Fibroblast of skin of back (primary cell): ENCODE results near the gene RAB11FIP4.

Experiments used
- DNase-seq: peaks from one replicate; pipeline ENCODE4 v3.0.0-alpha.2; 2013

RAB11FIP4 gene

GRCh38 chr17:31433811-31434726 lies 42.6 kb downstream of the RAB11FIP4 start:
- no peak for DNase-seq

GRCh38 chr17:31434727-31435050 lies 43.2 kb downstream of the RAB11FIP4 start:
- no peak for DNase-seq

GRCh38 chr17:31435581-31435980 lies 44.1 kb downstream of the RAB11FIP4 start:
- no peak for DNase-seq

GRCh38 chr17:31437720-31438400 lies 46.4 kb downstream of the RAB11FIP4 start:
- DNase-seq: no peak

- DNase-seq: no peak
These were observed 48.2 kb downstream of the RAB11FIP4 start for GRCh38 chr17:31439716-31440115.

- no peak for DNase-seq
These were observed 50.8 kb downstream of the RAB11FIP4 start for GRCh38 chr17:31442276-31442675.

- peak; percentile 35 for DNase-seq
These were observed 51.4 kb downstream of the RAB11FIP4 start for GRCh38 chr17:31442856-31443255.

- DNase-seq: no peak
These were observed 51.9 kb downstream of the RAB11FIP4 start for GRCh38 chr17:31443386-31443785.

- DNase-seq: peak; percentile 42
These were observed 52.6 kb downstream of the RAB11FIP4 start for GRCh38 chr17:31444026-31444425.

GRCh38 chr17:31446195-31446967 lies 54.9 kb downstream of the RAB11FIP4 start:
- no peak for DNase-seq

- DNase-seq: peak; percentile 8
These were observed 57.1 kb downstream of the RAB11FIP4 start for GRCh38 chr17:31448467-31449077.

- DNase-seq: no peak
These were observed 57.6 kb downstream of the RAB11FIP4 start for GRCh38 chr17:31449111-31449510.

GRCh38 chr17:31449746-31450145 lies 58.3 kb downstream of the RAB11FIP4 start:
- no peak for DNase-seq

GRCh38 chr17:31452101-31452500 lies 60.6 kb downstream of the RAB11FIP4 start:
- no peak for DNase-seq

GRCh38 chr17:31452561-31453110 lies 61.2 kb downstream of the RAB11FIP4 start:
- no peak for DNase-seq

GRCh38 chr17:31453896-31454295 lies 62.4 kb downstream of the RAB11FIP4 start:
- DNase-seq: no peak

- no peak for DNase-seq
These were observed 65.3 kb downstream of the RAB11FIP4 start for GRCh38 chr17:31456814-31457213.

GRCh38 chr17:31457391-31458234 lies 66.1 kb downstream of the RAB11FIP4 start:
- DNase-seq: no peak

GRCh38 chr17:31458829-31459228 lies 67.4 kb downstream of the RAB11FIP4 start:
- no peak for DNase-seq

- DNase-seq: no peak
These were observed 68.2 kb downstream of the RAB11FIP4 start for GRCh38 chr17:31459716-31460115.

- DNase-seq: no peak
These were observed 68.8 kb downstream of the RAB11FIP4 start for GRCh38 chr17:31460226-31460721.
